Right cardiac atrium (tissue), 5 donors: ENCODE measurements around the gene SLC16A6. TPM values are rescaled to one million over a fixed set of nuclear protein-coding genes. Genes with fewer than 3 reads are reported as not detected.

Experiments used
- ATAC-seq, 2 donors: fragments of 200-7000 bp; cut with Tn5 transposase; one replicate each; pipeline versions ENCODE4 v1.8.0 to v1.9.1; 2020; ENCODE audit warnings: moderate library complexity in 2 of 2, mild to moderate bottlenecking in 1 of 2
- DNase-seq, 3 donors: peaks; one replicate each; pipeline ENCODE4 v3.0.0-alpha.2; 2020
- H3K27ac ChIP-seq: one replicate; pipeline ENCODE4 v1.5.1; 2013; ENCODE audit warnings: mild to moderate bottlenecking, low read length, control low read depth, moderate library complexity
- H3K27me3 ChIP-seq: one replicate; pipeline ENCODE4 v1.6.1; 2013; ENCODE audit not compliant: control insufficient read depth, insufficient read depth
- H3K4me1 ChIP-seq: one replicate; pipeline ENCODE4 v1.6.1; 2013; ENCODE audit warnings: low read length; ENCODE audit not compliant: control insufficient read depth, insufficient read depth
- H3K4me3 ChIP-seq: one replicate; pipeline ENCODE4 v1.5.1; 2013; ENCODE audit warnings: low read length, control low read depth
- H3K9me3 ChIP-seq: one replicate; pipeline ENCODE4 v1.6.1; 2013; ENCODE audit warnings: low read length; ENCODE audit not compliant: control insufficient read depth
- WGBS: extraction: QIAGEN DNeasy Blood & Tissue Kit; methylation state at CpG from one replicate; pipeline ENCODE4 v1.1.7; 2013; 5-methylcytosine and 5-hydroxymethylcytosine counted together
- intact Hi-C, 4 donors: fragments of 100-400 bp; cut with DNase I; formaldehyde crosslinking; loops; one replicate each; pipeline versions ENCODE4 v1.11.0 to v1.14.0; 2022 to 2023
- polyA plus RNA-seq: library from polyadenylated mRNA; stranded (reverse); fragments of 200-250 nt; gene quantifications from one replicate; pipeline ENCODE4 v1.2.3, GENCODE V29; 2013
- total RNA-seq, 4 donors: library from RNA; stranded (reverse); fragmentation: NEBNext Ultra II Directional; extraction: Animal tissue kit (Norgen Biotek cat#: 25700); gene quantifications; one replicate each; pipeline ENCODE4 v1.2.1, GENCODE V29; 2021
- donor health status: healthy with polysubstance abuse.
- donor health status: DM: no; HTN: yes; CAD: no.
- donor health status: DM: no; HTN: no; CAD: no.
- donor health status: DM: no; HTN: yes; CAD: no; lungs with severe emphysema.
- donor health status: DM: yes; HTN: yes; CAD: no.

SLC16A6 gene
- total and polyA plus RNA-seq, 5 donors, result 0.21 to 0.86 (median 0.37) TPM

DNA sequence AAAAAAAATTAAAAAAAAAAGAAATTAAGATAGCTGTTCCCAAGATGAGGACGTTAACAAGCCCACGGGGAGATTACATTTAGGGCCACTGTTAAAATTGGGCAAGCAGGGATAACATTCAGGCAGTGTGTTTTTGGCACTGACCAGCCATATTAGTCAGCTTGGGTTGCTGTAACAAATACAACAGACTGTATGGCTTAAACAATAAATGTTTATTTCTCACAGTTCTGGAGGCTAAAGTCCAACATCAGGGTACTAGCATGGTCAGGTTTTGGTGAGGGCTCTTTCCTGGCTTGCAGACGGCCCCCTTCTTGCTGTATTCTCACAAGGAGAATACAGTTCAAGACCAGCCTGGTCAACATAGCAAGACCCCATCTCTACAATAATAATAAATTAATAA is 31.7 kb upstream of the SLC16A6 start:
- WGBS, result 72% methylated on average over 3 of the region's 3 CpGs
- peaks cover 3% of the 10 kb centered on the region for H3K4me1 ChIP-seq
- H3K9me3 ChIP-seq, result no peaks in the 10 kb centered on the region
- no peaks in the 10 kb centered on the region for H3K27me3 ChIP-seq
- no peak for DNase-seq
- H3K27ac ChIP-seq, result no peak overlapping the region
- ATAC-seq, result no peak
- no peak overlapping the region for H3K4me3 ChIP-seq
- intact Hi-C loops, result no loop called here

DNA sequence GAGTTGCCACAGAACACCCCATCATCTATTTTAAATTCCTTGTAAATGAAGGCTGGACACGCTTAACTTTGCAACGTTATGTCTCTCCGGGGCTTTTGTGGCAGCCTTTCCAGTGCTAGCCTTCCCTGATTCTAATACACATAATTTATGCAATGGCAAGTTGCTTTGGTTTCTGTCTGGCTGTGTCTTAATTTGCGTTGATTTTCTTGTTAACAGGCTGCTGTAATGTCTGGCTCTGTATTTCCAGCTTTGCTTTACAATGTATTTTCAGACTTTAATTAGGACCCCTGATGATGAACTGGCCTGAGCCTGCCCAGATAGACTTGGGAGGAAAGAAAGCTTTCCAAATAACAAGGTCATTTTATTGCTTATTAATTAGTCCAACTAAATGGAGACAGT is 30.6 kb upstream of the SLC16A6 start:
- intact Hi-C loops, result no loop called here
- no peak for ATAC-seq
- no peak for DNase-seq
- Histone ChIP-seq H3K4me1 (peaks cover 3% of the 10 kb centered on the region), H3K9me3 (no peaks in the 10 kb centered on the region), H3K27ac (no peak overlapping the region), H3K4me3 (no peak overlapping the region), H3K27me3 (no peaks in the 10 kb centered on the region)
- 85% methylated on average over 4 of the region's 4 CpGs for WGBS

DNA sequence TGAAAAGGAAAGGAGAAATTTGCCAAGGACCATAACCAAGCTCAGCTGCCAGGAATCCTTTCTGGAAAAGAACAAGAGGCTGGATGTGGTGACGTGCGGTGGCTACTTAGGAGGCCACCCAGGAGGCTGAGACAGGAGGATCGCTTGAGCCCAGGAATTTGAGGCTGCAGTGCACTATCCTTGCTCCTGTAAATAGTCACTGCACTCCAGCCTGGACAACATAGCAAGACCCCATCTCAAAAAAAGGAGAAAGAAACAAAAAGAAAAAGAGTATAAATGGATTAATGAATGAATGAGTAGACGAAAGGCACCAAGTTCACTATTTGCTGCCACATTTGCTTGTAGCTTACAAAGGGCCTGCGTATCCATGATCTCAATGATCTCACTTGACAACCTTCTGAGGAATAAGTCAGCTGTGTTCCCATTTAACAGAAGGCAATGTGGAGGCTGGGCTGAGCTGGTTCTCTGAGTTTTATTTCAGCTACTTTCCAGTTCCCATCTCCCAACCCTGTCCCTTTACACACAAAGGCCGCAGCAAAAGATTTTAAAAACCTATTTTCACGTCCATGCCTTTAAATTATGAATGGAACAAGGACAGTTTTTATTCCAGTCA is 30.1 kb upstream of the SLC16A6 start:
- H3K4me1 ChIP-seq, result peaks cover 3% of the 10 kb centered on the region
- no peaks in the 10 kb centered on the region for H3K27me3 ChIP-seq
- WGBS, result 95% methylated on average over 7 of the region's 7 CpGs
- H3K27ac ChIP-seq, result no peak overlapping the region
- no peak overlapping the region for H3K4me3 ChIP-seq
- DNase-seq (no peak), ATAC-seq (no peak)
- intact Hi-C loops, result no loop called here
- no peaks in the 10 kb centered on the region for H3K9me3 ChIP-seq

DNA sequence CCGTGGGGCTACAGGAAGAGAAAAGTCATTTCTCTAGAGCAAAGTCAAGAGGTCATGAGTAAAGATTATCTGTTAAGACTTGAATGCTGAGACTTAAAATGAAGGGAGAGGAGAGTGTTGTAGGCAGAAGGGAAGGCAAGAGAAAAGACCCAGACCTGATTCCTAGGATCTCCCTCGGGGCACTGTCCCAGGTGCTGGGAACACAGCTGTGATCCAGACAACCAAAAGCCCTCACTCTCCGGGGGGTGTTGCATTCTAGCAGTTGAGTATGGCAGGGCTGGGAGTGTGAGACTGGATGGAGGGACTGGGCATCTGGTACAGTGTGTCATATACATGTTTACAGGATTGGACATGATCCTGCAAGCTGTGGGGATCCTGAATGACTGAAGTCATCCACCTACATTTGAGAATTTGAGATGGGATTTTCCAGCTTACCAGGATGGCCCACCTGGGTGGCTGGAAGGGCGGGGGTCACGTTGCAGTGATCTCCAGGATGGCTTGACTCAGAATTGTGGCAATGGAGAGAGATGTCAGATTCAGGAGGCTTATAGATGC is 29.5 kb upstream of the SLC16A6 start:
- no peak overlapping the region for H3K4me3 ChIP-seq
- intact Hi-C loops, result no loop called here
- 69% methylated on average over 5 of the region's 5 CpGs for WGBS
- DNase-seq (no peak), ATAC-seq (no peak)
- no peaks in the 10 kb centered on the region for H3K9me3 ChIP-seq
- peaks cover 3% of the 10 kb centered on the region for H3K4me1 ChIP-seq
- H3K27ac ChIP-seq, result no peak overlapping the region
- no peaks in the 10 kb centered on the region for H3K27me3 ChIP-seq

DNA sequence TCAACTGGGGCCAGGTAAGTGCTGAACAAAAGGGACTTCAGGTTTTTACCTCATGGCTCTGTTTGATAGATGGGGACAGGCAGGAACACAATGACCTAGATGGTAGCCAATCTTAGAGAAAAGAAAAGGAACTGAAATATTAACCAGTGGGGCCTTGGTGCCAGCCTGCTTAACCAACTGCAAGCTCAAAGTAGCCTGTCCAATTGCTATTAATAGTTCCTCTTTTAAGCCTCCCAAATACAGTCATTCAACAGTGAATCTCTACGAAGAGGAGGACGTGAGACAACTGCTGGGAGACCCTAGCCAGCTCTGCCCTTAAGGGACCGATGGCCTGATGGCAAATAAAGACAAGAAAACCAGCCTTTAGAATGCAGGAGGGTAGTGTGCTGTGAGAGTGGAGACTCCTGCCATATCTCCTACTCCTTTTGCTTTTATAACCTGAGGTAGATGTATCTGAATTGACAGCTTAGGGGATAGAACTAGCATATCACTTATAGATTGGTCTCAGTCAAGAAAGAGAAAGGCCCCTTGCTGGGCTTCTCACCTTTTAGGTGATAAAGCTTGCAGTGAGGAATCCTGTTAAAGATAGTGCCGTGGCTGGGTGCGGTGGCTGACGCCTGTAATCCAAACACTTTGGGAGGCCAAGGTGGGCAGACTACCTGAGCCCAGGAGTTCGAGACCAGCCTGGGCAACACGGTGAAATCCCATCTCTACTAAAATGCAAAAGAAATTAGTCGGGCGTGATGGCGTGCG is 28.7 kb upstream of the SLC16A6 start:
- intact Hi-C loops, result no loop called here
- Histone ChIP-seq H3K27ac (no peak overlapping the region), H3K4me3 (no peak overlapping the region), H3K9me3 (no peaks in the 10 kb centered on the region), H3K27me3 (no peaks in the 10 kb centered on the region), H3K4me1 (peaks cover 3% of the 10 kb centered on the region)
- peak; percentile 31 to 54 for ATAC-seq
- no peak for DNase-seq
- WGBS, result 86% methylated on average over 12 of the region's 12 CpGs

DNA sequence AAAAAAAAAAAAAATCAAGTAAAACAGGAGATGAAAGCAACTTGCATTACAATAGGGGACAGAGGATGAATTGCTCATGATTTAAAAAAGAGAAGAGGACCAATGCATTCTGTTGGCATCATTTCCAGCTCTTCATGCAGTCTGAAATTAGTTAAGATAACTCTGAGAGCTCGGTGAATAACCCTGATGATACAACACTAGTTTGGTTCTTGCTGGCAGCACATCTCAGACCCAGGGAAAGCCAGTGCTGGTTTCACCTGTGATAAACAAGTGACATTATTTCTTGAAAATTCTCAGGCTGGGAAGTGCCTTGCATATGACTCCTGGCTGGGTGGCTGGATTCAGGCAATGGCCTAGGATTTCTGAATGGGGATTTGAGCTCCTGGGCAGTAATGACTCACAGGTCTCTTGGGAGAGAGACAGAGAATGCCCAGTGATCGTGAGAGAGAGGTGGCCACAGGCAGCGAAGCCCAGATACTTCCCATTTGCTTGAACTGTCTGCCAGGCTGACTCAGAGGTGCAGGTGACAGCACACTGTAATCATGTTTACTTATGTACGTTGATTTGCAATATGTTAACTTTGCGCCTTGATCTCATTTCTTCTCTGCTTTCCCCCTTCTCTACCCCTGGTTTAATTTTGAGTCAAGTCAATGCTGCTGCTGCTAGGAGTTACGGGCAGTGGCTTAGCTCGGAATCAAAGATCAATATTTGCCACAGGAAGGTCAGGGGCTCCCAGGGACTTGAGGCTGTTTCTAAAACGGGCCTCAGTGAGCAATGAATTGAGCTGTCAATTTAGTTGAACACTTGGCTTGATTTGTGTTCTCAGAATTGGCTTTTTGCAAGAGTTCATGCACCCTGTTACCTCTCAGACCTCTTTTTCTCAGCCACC is 27.4 kb upstream of the SLC16A6 start:
- intact Hi-C loops, result no loop called here
- no peak overlapping the region for H3K27ac ChIP-seq
- no peak for DNase-seq
- H3K27me3 ChIP-seq, result no peaks in the 10 kb centered on the region
- no peak overlapping the region for H3K4me3 ChIP-seq
- WGBS, result 72% methylated on average over 8 of the region's 8 CpGs
- H3K4me1 ChIP-seq, result peaks cover 3% of the 10 kb centered on the region
- no peaks in the 10 kb centered on the region for H3K9me3 ChIP-seq
- ATAC-seq, result peak in 1 of 2 donors; percentile 27

DNA sequence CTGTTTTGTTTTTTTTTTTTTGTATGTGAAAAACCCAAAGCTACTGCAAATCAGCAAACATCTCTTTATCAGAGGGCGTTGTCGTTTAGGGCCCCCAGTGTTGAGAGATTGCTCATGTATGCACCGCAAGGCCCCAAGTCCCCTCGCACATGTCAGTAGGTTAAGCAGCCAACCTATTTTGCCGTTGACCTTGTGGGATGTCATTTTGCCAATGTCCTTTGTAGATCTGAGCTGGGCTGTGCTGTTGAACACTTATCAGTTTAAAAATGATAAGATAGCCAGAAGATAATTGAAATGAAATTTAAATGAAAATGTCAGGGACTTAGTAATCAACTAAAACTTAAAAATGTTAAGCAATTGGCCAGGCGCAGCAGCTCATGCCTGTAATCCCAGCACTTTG is 26.5 kb upstream of the SLC16A6 start:
- 92% methylated on average over 6 of the region's 6 CpGs for WGBS
- no peaks in the 10 kb centered on the region for H3K9me3 ChIP-seq
- H3K27ac ChIP-seq, result no peak overlapping the region
- intact Hi-C loops, result no loop called here
- DNase-seq (no peak), ATAC-seq (no peak)
- H3K4me1 ChIP-seq, result peaks cover 3% of the 10 kb centered on the region
- no peak overlapping the region for H3K4me3 ChIP-seq
- H3K27me3 ChIP-seq, result no peaks in the 10 kb centered on the region

DNA sequence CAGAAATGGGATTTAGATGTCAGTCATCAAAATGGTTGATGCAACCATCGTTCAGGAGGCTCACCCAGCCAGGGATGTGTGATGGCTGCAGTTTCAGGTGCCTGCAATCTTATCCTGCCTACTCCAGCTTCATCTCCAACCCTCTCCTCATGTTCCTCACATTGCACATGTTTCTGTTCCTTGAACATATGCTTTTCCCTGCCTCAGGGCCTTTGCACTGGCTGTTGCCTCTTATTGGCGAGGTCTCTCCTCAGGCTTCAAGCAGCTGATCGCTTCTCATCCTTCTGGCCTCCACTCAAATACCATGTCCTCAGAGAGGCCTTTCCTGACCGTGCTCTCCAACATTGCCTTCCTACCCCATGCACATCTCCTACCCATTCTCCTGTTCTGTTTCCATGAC is 25.0 kb upstream of the SLC16A6 start:
- intact Hi-C loops, result no loop called here
- no peaks in the 10 kb centered on the region for H3K9me3 ChIP-seq
- WGBS, result 95% methylated on average over 4 of the region's 4 CpGs
- H3K27me3 ChIP-seq, result no peaks in the 10 kb centered on the region
- peaks cover 3% of the 10 kb centered on the region for H3K4me1 ChIP-seq
- H3K4me3 ChIP-seq, result no peak overlapping the region
- ATAC-seq (no peak), DNase-seq (no peak)
- no peak overlapping the region for H3K27ac ChIP-seq

DNA sequence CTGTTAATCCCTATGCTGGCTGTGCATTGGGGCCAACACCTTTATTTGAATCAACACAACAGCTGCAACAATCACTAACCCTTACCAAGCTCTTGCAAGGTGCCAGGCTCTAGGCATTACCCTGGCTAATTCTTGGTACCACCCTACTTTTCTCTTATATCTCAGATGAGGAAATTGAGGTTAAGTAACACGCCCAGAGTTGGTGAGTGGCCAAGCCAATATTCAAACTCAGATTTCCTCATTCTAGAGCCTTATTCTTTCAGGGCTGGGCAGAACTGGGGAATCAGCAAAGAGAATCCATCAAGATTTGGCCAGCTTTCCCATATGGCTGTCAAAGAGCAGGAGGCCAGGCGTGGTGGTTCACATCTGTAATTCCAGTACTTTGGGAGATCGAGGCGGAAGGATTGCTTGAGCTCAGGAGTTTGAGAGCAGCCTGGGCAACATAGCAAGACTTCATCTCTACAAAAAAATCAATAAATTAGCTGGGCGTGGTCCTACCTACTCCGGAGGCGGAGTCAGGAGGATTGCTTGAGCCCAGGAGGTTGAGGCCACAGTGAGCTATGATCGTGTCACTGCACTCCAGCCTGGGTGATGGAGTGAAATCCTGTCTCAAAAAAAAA is 24.1 kb upstream of the SLC16A6 start:
- H3K4me1 ChIP-seq, result peaks cover 3% of the 10 kb centered on the region
- 88% methylated on average over 8 of the region's 8 CpGs for WGBS
- H3K27ac ChIP-seq, result no peak overlapping the region
- no peaks in the 10 kb centered on the region for H3K27me3 ChIP-seq
- peak in 1 of 2 donors; percentile 22 for ATAC-seq
- intact Hi-C loops, result no loop called here
- H3K9me3 ChIP-seq, result no peaks in the 10 kb centered on the region
- H3K4me3 ChIP-seq, result no peak overlapping the region
- peak in 1 of 3 donors; percentile 70 for DNase-seq

DNA sequence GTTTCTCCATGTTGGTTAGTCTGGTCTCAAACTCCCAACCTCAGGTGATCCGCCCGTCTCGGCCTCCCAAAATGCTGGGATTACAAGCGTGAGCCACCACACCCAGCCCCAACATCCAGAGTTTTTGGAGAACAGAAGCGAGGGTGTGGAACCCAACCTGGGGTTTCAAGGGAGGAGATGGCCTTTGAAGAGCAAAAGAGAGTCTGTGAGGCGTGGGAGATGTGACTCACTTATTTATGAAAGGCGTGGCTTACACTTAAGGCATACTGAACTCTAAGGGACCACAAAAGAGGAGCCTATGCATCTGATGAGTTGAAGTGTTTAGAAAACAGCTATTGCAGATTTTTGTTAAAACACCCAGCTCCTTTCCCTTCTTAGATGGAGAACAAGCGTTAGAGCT is 19.2 kb upstream of the SLC16A6 start:
- intact Hi-C loops, result no loop called here
- DNase-seq (no peak), ATAC-seq (no peak)
- H3K27me3 ChIP-seq, result no peaks in the 10 kb centered on the region
- WGBS, result 90% methylated on average over 8 of the region's 8 CpGs
- H3K4me1 ChIP-seq, result no peaks in the 10 kb centered on the region
- H3K9me3 ChIP-seq, result no peaks in the 10 kb centered on the region
- no peak overlapping the region for H3K27ac ChIP-seq
- no peak overlapping the region for H3K4me3 ChIP-seq
